Stimulated activated CD4-positive, alpha-beta T cell treated with anti-CD3 and anti-CD28 coated beads, Interleukin-2, amount 100 ng/mL, for 4 hours (primary cell): Measurements from ENCODE around the gene LHFPL6.

ENCODE experiments used
- DNase-seq: peaks from one replicate; pipeline ENCODE4 v3.0.0-alpha.2; 2020; ENCODE audit warnings: low read depth

Gene LHFPL6

DNA sequence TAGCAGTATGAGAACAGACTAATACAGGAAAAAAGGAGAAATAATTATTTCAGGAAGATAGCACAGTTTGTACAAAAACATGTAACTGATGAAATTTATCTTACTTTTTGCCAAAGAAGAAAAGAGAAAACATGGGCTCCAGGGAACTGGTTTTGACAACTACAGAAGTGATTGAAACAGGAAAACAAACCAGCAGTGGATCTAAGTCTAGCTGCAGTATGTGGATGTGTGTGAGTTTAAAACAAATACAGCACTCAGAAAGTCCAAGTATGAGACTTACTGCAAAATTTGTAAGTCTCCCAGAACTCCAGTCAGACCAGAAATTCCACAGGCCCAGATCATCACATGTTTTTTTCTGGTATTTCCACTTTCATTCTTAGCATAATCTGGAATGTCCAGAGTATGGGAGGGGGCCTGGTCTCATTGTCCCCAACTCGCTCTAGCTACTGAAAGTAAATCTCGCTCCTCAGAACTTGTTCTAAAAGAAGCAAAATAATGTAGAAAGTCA lies 305.3 kb downstream of the LHFPL6 start:
- DNase-seq, result no peak

DNA sequence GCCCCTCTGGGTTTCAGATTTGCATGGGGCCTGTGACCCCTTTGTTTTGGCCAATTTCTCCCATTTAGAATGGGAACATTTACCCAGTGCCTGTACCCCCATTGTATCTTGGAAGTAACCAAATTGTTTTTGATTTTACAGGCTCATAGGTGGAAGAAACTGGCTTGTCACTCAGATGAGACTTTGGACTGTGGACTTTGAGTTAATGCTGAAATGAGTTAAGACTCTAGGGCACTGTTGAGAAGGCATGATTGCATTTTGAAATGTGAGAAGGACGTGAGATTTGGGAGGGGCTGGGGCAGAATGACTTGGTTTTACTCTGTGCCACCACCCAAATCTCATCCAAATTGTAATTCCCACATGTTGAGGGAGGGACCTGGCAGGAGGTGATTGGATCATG lies 306.0 kb downstream of the LHFPL6 start:
- no peak for DNase-seq

DNA sequence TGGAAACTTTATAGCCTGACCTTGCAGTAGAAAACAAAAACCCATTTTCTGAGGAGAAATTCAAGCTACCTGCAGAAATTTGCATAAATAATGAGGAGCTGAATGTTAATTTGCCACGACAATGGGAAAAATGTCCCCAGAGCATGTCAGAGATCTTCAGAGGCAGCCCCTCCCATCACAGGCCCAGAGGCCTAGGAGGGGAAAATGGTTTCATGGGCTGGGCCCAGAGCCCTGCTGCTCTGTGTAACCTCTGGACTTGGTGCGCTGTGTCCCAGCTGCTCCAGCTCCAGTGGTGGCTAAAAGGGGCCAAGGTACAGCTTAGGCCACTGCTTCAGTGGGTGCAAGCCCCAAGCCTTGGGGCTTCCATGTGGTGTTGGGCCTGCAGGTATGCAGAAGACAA lies 306.8 kb downstream of the LHFPL6 start:
- DNase-seq, result no peak
